ENCODE measurements around the gene NOXA1.

NOXA1 gene

GRCh38 chr9:137458194-137459151 lies 35.3 kb downstream of the NOXA1 start:
- TF ChIP-seq TAF1 (IDR thresholded peaks at IDR 0.05; ENCODE audit: low read depth, low read length), result no peak
- no peak for TF ChIP-seq SPI1 (IDR thresholded peaks at IDR 0.05; ENCODE audit: low read depth, low read length)
- no peak for TF ChIP-seq PAX5 (IDR thresholded peaks at IDR 0.05; ENCODE audit: insufficient read depth, low read length, severe bottlenecking)
- TF ChIP-seq POLR2A (IDR thresholded peaks at IDR 0.05; ENCODE audit: low read depth, low read length), result no peak
- TF ChIP-seq POLR2AphosphoS5 (IDR thresholded peaks at IDR 0.05; ENCODE audit: low read depth, low read length), result no peak
- TF ChIP-seq POU2F2 (IDR thresholded peaks at IDR 0.05; ENCODE audit: low read depth, low read length), result no peak
- FAIRE-seq, result peak; percentile 60
- DNase-seq (ENCODE audit: insufficient read length, low spot score), result no peak

- FAIRE-seq (peak; percentile 98), DNase-seq (ENCODE audit: insufficient read length, low spot score) (peak; percentile 100)
- TF ChIP-seq POLR2AphosphoS5 (IDR thresholded peaks at IDR 0.05; ENCODE audit: low read depth, low read length) (no peak), PAX5 (IDR thresholded peaks at IDR 0.05; ENCODE audit: insufficient read depth, low read length, severe bottlenecking) (no peak)
These were observed 36.0 kb downstream of the NOXA1 start, which contains the start of gene NSMF for GRCh38 chr9:137459152-137459600. NSMF (minus strand) TSS chr9:137459334; CDS start chr9:137459102, 232 bp downstream.

GRCh38 chr9:137459601-137460362 lies 36.6 kb downstream of the NOXA1 start:
- DNase-seq (ENCODE audit: insufficient read length, low spot score), result no peak
- no peak for FAIRE-seq
- TF ChIP-seq POLR2AphosphoS5 (IDR thresholded peaks at IDR 0.05; ENCODE audit: low read depth, low read length), result no peak
- no peak for TF ChIP-seq TAF1 (IDR thresholded peaks at IDR 0.05; ENCODE audit: low read depth, low read length)
- TF ChIP-seq PAX5 (IDR thresholded peaks at IDR 0.05; ENCODE audit: insufficient read depth, low read length, severe bottlenecking), result no peak
- TF ChIP-seq SPI1 (IDR thresholded peaks at IDR 0.05; ENCODE audit: low read depth, low read length), result no peak
- no peak for TF ChIP-seq POU2F2 (IDR thresholded peaks at IDR 0.05; ENCODE audit: low read depth, low read length)
- TF ChIP-seq POLR2A (IDR thresholded peaks at IDR 0.05; ENCODE audit: low read depth, low read length), result no peak

- FAIRE-seq (no peak), DNase-seq (ENCODE audit: insufficient read length, low spot score) (no peak)
- no peak for TF ChIP-seq POU2F2 (IDR thresholded peaks at IDR 0.05; ENCODE audit: low read depth, low read length)
- TF ChIP-seq POLR2A (IDR thresholded peaks at IDR 0.05; ENCODE audit: low read depth, low read length), result no peak
- TF ChIP-seq TAF1 (IDR thresholded peaks at IDR 0.05; ENCODE audit: low read depth, low read length), result no peak
These were observed 37.4 kb downstream of the NOXA1 start for GRCh38 chr9:137460363-137461315.

- DNase-seq (ENCODE audit: insufficient read length, low spot score), result no peak
- no peak for TF ChIP-seq POLR2A (IDR thresholded peaks at IDR 0.05; ENCODE audit: low read depth, low read length)
- TF ChIP-seq PAX5 (IDR thresholded peaks at IDR 0.05; ENCODE audit: insufficient read depth, low read length, severe bottlenecking), result no peak
- no peak for TF ChIP-seq POU2F2 (IDR thresholded peaks at IDR 0.05; ENCODE audit: low read depth, low read length)
- TF ChIP-seq TAF1 (IDR thresholded peaks at IDR 0.05; ENCODE audit: low read depth, low read length), result no peak
- TF ChIP-seq POLR2AphosphoS5 (IDR thresholded peaks at IDR 0.05; ENCODE audit: low read depth, low read length), result no peak
- TF ChIP-seq SPI1 (IDR thresholded peaks at IDR 0.05; ENCODE audit: low read depth, low read length), result no peak
- no peak for FAIRE-seq
These were observed 38.1 kb downstream of the NOXA1 start for GRCh38 chr9:137461316-137461662.

- peak; percentile 99 for FAIRE-seq
- no peak for TF ChIP-seq TAF1 (IDR thresholded peaks at IDR 0.05; ENCODE audit: low read depth, low read length)
- TF ChIP-seq SPI1 (IDR thresholded peaks at IDR 0.05; ENCODE audit: low read depth, low read length), result 0 out of 2 replicates have a peak, but pooled peaks have one; percentile 45
- TF ChIP-seq POLR2AphosphoS5 (IDR thresholded peaks at IDR 0.05; ENCODE audit: low read depth, low read length), result 0 out of 2 replicates have a peak, but pooled peaks have one; percentile 26
- peak; percentile 87 for DNase-seq (ENCODE audit: insufficient read length, low spot score)
These were observed 38.6 kb downstream of the NOXA1 start for GRCh38 chr9:137461663-137462395.

GRCh38 chr9:137462396-137462985 lies 39.3 kb downstream of the NOXA1 start:
- DNase-seq (ENCODE audit: insufficient read length, low spot score) (no peak), FAIRE-seq (peak; percentile 26)
- no peak for TF ChIP-seq SPI1 (IDR thresholded peaks at IDR 0.05; ENCODE audit: low read depth, low read length)

- FAIRE-seq, result no peak
These were observed 40.1 kb downstream of the NOXA1 start for GRCh38 chr9:137462986-137463930.

More at GRCh38 chr9:137462986-137463930, 40.1 kb downstream of the NOXA1 start:
- TF ChIP-seq POLR2AphosphoS5 (IDR thresholded peaks at IDR 0.05; ENCODE audit: low read depth, low read length), result no peak
- TF ChIP-seq POLR2A (IDR thresholded peaks at IDR 0.05; ENCODE audit: low read depth, low read length), result no peak
- DNase-seq (ENCODE audit: insufficient read length, low spot score), result no peak

All from GM12891 (cell line).